Left ventricle myocardium inferior (tissue), 1 donor: Measurements from ENCODE around the gene IL1RL1. TPM values are rescaled to one million over a fixed set of nuclear protein-coding genes. Genes with fewer than 3 reads are reported as not detected.
A peak's percentile ranks its signal among the peaks of the same experiment; 100 is the strongest.

Source experiments
- DNase-seq: peaks from one replicate; pipeline ENCODE4 v3.0.0-alpha.2; 2020
- H3K27ac ChIP-seq: fragments of 200-600 bp; replicated peaks from 2 replicates; pipeline ENCODE4 v1.8.0; 2021
- H3K27me3 ChIP-seq: fragments of 200-600 bp; 2 replicates; pipeline ENCODE4 v1.8.0; 2021; ENCODE audit warnings: low read depth
- H3K36me3 ChIP-seq: fragments of 200-600 bp; 2 replicates; pipeline ENCODE4 v1.8.0; 2021
- H3K4me1 ChIP-seq: fragments of 200-600 bp; 2 replicates; pipeline ENCODE4 v1.8.0; 2021
- H3K4me3 ChIP-seq: fragments of 200-600 bp; 2 replicates; pipeline ENCODE4 v1.8.0; 2021; ENCODE audit warnings: mild to moderate bottlenecking, moderate library complexity
- H3K9me3 ChIP-seq: fragments of 200-600 bp; replicated peaks from 2 replicates; pipeline ENCODE4 v1.8.0; 2021
- intact Hi-C: fragments of 100-400 bp; cut with micrococcal nuclease; formaldehyde crosslinking; loops from one replicate; pipeline ENCODE4 v1.11.0; 2022
- long read RNA-seq: library from polyadenylated mRNA; unstranded; transcript quantifications from one replicate; pipeline ENCODE4 v2.0.0, GENCODE V29; 2021
- total RNA-seq: library from RNA; stranded (reverse); fragmentation: NEBNext Ultra II Directional; extraction: Animal tissue kit (Norgen Biotek cat#: 25700); gene quantifications from one replicate; pipeline ENCODE4 v1.2.1, GENCODE V29; 2021
- TF ChIP-seq, protein P1 (sequence below): fragments of 200-600 bp; IDR thresholded peaks from 2 replicates; pipeline ENCODE4 v1.8.0; 2021; ENCODE audit warnings: antibody characterized with exemption, mild to moderate bottlenecking, borderline replicate concordance
- donor health status: DM: no; HTN: yes; CAD: no; lungs with severe emphysema.

Gene IL1RL1
- total RNA-seq, result 1.1 TPM
- long read RNA-seq, partial matches to known transcripts, result 0 of 1 reads
- long read RNA-seq, other reads (novel, unspliced or antisense), result 0 of 1 reads

DNA sequence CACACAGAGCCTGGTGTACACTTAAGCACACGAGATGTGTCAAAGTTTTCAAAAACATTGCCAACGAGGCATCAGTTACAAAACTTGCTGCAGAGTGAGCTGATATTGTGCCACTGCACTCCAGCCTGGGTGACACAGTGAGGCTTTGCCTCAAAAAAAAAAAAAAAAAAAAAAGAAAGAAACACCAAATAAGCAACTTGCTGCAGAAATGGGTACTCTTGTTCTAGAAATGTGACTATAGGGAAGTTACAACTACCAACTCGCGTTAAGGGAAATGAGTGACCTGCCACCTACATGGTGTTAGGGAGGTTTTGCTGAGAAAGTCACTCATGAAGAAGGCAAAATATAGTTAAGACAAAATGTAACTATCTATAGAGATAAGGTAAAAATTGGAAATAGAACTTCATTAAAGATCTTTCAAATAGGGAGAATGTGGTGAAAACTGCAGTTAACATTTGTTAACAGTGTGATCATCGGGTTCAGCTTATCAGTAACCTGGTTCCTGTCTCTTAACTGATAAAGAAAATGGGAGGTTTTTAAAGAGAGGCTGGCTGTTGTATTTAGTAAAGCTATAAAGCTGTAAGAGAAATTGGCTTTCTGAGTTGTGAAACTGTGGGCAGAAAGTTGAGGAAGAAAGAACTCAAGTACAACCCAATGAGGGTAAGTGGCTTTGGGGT lies at the start of gene IL1RL1:
TSS of gene IL1RL1 (plus strand) at position 600 of the 677 bp plus-strand sequence. CDS start 26,702 bp downstream, outside the sequence.
- TF ChIP-seq, protein P1, sequence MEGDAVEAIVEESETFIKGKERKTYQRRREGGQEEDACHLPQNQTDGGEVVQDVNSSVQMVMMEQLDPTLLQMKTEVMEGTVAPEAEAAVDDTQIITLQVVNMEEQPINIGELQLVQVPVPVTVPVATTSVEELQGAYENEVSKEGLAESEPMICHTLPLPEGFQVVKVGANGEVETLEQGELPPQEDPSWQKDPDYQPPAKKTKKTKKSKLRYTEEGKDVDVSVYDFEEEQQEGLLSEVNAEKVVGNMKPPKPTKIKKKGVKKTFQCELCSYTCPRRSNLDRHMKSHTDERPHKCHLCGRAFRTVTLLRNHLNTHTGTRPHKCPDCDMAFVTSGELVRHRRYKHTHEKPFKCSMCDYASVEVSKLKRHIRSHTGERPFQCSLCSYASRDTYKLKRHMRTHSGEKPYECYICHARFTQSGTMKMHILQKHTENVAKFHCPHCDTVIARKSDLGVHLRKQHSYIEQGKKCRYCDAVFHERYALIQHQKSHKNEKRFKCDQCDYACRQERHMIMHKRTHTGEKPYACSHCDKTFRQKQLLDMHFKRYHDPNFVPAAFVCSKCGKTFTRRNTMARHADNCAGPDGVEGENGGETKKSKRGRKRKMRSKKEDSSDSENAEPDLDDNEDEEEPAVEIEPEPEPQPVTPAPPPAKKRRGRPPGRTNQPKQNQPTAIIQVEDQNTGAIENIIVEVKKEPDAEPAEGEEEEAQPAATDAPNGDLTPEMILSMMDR, result no peak
- Histone ChIP-seq H3K4me3 (no peak within 1 kb of the TSS), H3K9me3 (no peaks in the 10 kb centered on the region), H3K27me3 (peaks cover 14% of the 10 kb centered on the region), H3K27ac (no peak within 1 kb of the TSS), H3K4me1 (no peaks in the 10 kb centered on the region), H3K36me3 (no peaks in the 10 kb centered on the region)
- no peak for DNase-seq
- intact Hi-C loops, result no loop called here

DNA sequence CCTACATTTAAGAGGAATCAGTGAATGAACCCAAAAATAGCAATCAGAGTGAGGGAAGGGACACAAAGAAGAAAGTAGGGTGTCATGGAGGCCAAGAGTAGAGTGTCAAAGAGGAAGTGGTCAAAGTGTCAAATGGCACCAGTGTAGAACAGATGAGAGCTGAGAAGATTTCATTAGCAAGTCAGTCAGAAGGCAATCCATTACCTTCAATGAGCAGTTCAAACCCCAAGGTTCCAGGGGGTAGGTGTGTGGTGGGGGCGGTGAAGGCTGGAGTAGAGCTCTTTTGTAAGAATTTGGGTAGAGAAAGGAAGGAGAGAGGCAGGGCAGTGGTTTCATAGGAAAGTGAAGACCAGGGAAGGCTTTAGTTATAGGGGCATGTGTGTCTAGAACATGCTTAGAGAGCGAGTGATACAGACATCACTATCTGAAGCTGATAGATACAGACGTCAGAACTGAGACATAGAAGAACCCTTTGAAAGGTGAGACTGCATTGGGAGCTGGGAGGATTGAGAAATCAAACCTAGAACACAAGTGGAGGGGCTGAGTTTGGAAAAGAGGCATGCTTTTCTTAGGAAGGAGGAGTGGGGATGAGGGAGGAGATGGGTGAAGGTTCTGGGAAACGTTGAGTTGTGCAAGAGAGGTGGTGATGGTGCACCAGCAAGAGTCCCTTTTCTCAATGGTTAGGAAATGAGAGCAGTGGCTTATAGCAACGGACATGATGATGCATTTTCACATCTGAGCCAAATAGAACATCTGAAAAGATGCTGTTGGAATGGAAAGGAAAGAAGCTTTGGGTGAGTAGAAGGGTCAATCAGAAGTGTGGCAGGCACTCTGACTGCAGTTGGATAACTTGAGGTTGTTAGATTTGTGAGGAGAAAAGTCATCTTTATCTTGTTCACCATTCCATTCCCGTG lies 48.9 kb upstream of the IL1RL1 start:
- TF ChIP-seq, protein P1, result no peak
- DNase-seq, result no peak
- Histone ChIP-seq H3K4me1 (peaks cover 3% of the 10 kb centered on the region), H3K27me3 (peaks cover 15% of the 10 kb centered on the region), H3K4me3 (no peak overlapping the region), H3K36me3 (no peaks in the 10 kb centered on the region), H3K9me3 (no peaks in the 10 kb centered on the region), H3K27ac (no peak overlapping the region)
- intact Hi-C loops, result no loop called here

DNA sequence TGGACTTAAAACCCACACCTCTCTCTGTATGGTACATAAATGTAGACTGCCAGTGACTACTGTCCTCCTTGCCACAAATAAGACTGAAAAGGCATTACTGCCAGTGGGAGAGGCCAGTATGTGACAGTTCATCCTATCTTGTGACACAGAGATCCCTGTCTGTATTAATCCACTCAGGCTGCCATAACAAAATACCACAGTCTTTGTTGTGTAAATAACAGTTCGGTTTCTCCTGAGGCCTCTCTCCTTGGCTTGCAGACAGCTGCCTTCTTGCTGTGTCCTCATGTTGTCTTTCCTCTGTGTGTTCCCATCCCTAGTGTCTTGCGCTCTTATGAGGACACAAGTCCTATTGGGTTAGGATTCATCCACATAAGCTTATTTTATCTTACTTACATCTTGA lies 46.4 kb upstream of the IL1RL1 start:
- no peaks in the 10 kb centered on the region for H3K36me3 ChIP-seq
- intact Hi-C loops, result no loop called here
- H3K9me3 ChIP-seq, result no peaks in the 10 kb centered on the region
- peaks cover 15% of the 10 kb centered on the region for H3K27me3 ChIP-seq
- H3K27ac ChIP-seq, result no peak overlapping the region
- no peak for DNase-seq
- TF ChIP-seq, protein P1, result no peak
- no peak overlapping the region for H3K4me3 ChIP-seq
- peaks cover 9% of the 10 kb centered on the region for H3K4me1 ChIP-seq

DNA sequence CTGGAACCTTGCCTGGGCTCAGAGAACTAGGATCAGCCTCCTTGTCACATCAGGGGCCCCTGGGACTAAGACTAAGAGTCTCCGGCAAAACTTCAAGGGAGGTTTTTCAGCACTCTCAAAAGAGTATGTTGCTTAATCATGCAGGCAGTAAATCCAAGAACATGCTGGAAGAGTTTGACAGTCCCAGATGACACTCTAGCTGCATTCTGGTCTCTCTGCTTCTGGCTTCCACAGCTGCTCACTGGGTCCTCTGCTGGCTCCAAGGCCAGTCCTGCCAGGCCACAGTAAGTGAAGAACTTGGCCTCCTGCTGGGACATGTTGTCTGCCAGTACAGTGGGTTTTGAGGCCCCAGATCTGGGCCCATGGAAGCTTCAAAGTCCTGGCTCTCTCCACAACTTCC lies 45.2 kb upstream of the IL1RL1 start:
- peaks cover 9% of the 10 kb centered on the region for H3K4me1 ChIP-seq
- intact Hi-C loops, result no loop called here
- no peaks in the 10 kb centered on the region for H3K9me3 ChIP-seq
- peak overlapping the region; percentile 44 for H3K27ac ChIP-seq
- DNase-seq, result peak; percentile 30
- no peaks in the 10 kb centered on the region for H3K36me3 ChIP-seq
- TF ChIP-seq, protein P1, result no peak
- H3K27me3 ChIP-seq, result peaks cover 20% of the 10 kb centered on the region
- no peak overlapping the region for H3K4me3 ChIP-seq

DNA sequence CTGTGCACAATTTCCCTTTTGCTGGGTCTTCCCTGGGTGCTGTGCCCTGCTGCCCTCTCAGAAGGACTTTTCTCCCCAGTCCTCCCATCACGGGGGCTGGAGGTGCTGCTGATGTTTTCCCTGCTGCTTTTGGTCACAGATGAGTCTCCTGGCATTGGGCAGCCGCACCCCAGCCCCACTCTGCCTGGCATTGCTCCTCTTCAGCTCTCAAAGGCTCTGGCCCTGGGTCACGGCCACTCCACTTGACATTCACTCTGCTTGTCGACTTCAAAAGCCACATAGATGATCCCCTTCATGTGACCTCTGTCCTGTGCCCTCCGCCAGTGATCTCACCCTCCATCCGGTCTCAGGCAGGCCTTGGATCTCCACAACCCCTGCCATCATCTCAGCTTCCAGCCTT lies 43.6 kb upstream of the IL1RL1 start:
- Histone ChIP-seq H3K27me3 (peaks cover 21% of the 10 kb centered on the region), H3K36me3 (no peaks in the 10 kb centered on the region), H3K4me3 (no peak overlapping the region), H3K9me3 (no peaks in the 10 kb centered on the region), H3K4me1 (peaks cover 9% of the 10 kb centered on the region), H3K27ac (no peak overlapping the region)
- DNase-seq, result no peak
- intact Hi-C loops, result no loop called here
- TF ChIP-seq, protein P1, result no peak
